IPS-15b (cell line): ENCODE results near the gene CALN1.

Experiments
- H3K27me3 ChIP-seq: one replicate; pipeline ENCODE4 v1.6.1; 2013; ENCODE audit warnings: low read length; ENCODE audit not compliant: control insufficient read depth, insufficient read depth
- H3K36me3 ChIP-seq: one replicate; pipeline ENCODE4 v1.6.1; 2013; ENCODE audit warnings: low read length; ENCODE audit not compliant: control insufficient read depth, insufficient read depth
- H3K4me1 ChIP-seq: one replicate; pipeline ENCODE4 v1.6.1; 2013; ENCODE audit warnings: mild to moderate bottlenecking, low read length; ENCODE audit not compliant: control insufficient read depth, insufficient read depth
- H3K4me3 ChIP-seq: one replicate; pipeline ENCODE4 v1.5.1; 2013; ENCODE audit warnings: low read depth, low read length
- H3K9ac ChIP-seq: one replicate; pipeline ENCODE4 v1.6.1; 2013; ENCODE audit warnings: low read depth, mild to moderate bottlenecking, low read length
- H3K9me3 ChIP-seq: one replicate; pipeline ENCODE4 v1.6.1; 2013; ENCODE audit warnings: mild to moderate bottlenecking, low read length; ENCODE audit not compliant: control insufficient read depth, insufficient read depth

The CALN1 gene

GRCh38 chr7:72023926-72024325, 388.2 kb downstream of the CALN1 start:
- no peak overlapping the region for H3K9ac ChIP-seq
- no peaks in the 10 kb centered on the region for H3K36me3 ChIP-seq
- H3K9me3 ChIP-seq, result no peaks in the 10 kb centered on the region
- H3K4me1 ChIP-seq, result no peaks in the 10 kb centered on the region
- no peak overlapping the region for H3K4me3 ChIP-seq
- H3K27me3 ChIP-seq, result no peaks in the 10 kb centered on the region

- no peak overlapping the region for H3K9ac ChIP-seq
- no peak overlapping the region for H3K4me3 ChIP-seq
- no peaks in the 10 kb centered on the region for H3K27me3 ChIP-seq
These were observed 390.4 kb downstream of the CALN1 start for GRCh38 chr7:72021716-72022115.

GRCh38 chr7:72020311-72020710, 391.8 kb downstream of the CALN1 start:
- Histone ChIP-seq H3K9ac (no peak overlapping the region), H3K4me3 (no peak overlapping the region), H3K36me3 (no peaks in the 10 kb centered on the region), H3K4me1 (no peaks in the 10 kb centered on the region), H3K9me3 (no peaks in the 10 kb centered on the region), H3K27me3 (no peaks in the 10 kb centered on the region)

More at GRCh38 chr7:72021716-72022115, 390.4 kb downstream of the CALN1 start:
- H3K4me1 ChIP-seq, result no peaks in the 10 kb centered on the region
- no peaks in the 10 kb centered on the region for H3K9me3 ChIP-seq
- H3K36me3 ChIP-seq, result no peaks in the 10 kb centered on the region

- Histone ChIP-seq H3K27me3 (no peaks in the 10 kb centered on the region), H3K9ac (no peak overlapping the region), H3K36me3 (no peaks in the 10 kb centered on the region), H3K4me1 (no peaks in the 10 kb centered on the region), H3K9me3 (no peaks in the 10 kb centered on the region), H3K4me3 (no peak overlapping the region)
These were observed 392.7 kb downstream of the CALN1 start for GRCh38 chr7:72019436-72019835.

- no peak overlapping the region for H3K4me3 ChIP-seq
- no peak overlapping the region for H3K9ac ChIP-seq
- H3K27me3 ChIP-seq, result no peaks in the 10 kb centered on the region
- no peaks in the 10 kb centered on the region for H3K9me3 ChIP-seq
- no peaks in the 10 kb centered on the region for H3K36me3 ChIP-seq
- H3K4me1 ChIP-seq, result no peaks in the 10 kb centered on the region
These were observed 394.4 kb downstream of the CALN1 start for GRCh38 chr7:72017756-72018155.

- H3K36me3 ChIP-seq, result no peaks in the 10 kb centered on the region
- no peaks in the 10 kb centered on the region for H3K9me3 ChIP-seq
- no peak overlapping the region for H3K4me3 ChIP-seq
- no peak overlapping the region for H3K9ac ChIP-seq
- H3K27me3 ChIP-seq, result no peaks in the 10 kb centered on the region
- no peaks in the 10 kb centered on the region for H3K4me1 ChIP-seq
These were observed 395.6 kb downstream of the CALN1 start for GRCh38 chr7:72016574-72016973.

GRCh38 chr7:72015136-72015535, 397.0 kb downstream of the CALN1 start:
- Histone ChIP-seq H3K9ac (no peak overlapping the region), H3K36me3 (no peaks in the 10 kb centered on the region), H3K4me1 (no peaks in the 10 kb centered on the region), H3K9me3 (no peaks in the 10 kb centered on the region), H3K4me3 (no peak overlapping the region), H3K27me3 (no peaks in the 10 kb centered on the region)

- no peaks in the 10 kb centered on the region for H3K9me3 ChIP-seq
- H3K9ac ChIP-seq, result no peak overlapping the region
- H3K36me3 ChIP-seq, result no peaks in the 10 kb centered on the region
- no peaks in the 10 kb centered on the region for H3K4me1 ChIP-seq
- no peaks in the 10 kb centered on the region for H3K27me3 ChIP-seq
- H3K4me3 ChIP-seq, result no peak overlapping the region
These were observed 405.1 kb downstream of the CALN1 start for GRCh38 chr7:72007018-72007417.

- Histone ChIP-seq H3K9ac (no peak overlapping the region), H3K36me3 (no peaks in the 10 kb centered on the region), H3K4me3 (no peak overlapping the region), H3K9me3 (no peaks in the 10 kb centered on the region), H3K27me3 (no peaks in the 10 kb centered on the region), H3K4me1 (no peaks in the 10 kb centered on the region)
These were observed 408.9 kb downstream of the CALN1 start for GRCh38 chr7:72003236-72003635.

GRCh38 chr7:71996141-71996540, 416.0 kb downstream of the CALN1 start:
- H3K9me3 ChIP-seq, result no peaks in the 10 kb centered on the region
- H3K9ac ChIP-seq, result no peak overlapping the region
- H3K36me3 ChIP-seq, result no peaks in the 10 kb centered on the region
- no peaks in the 10 kb centered on the region for H3K4me1 ChIP-seq
- H3K27me3 ChIP-seq, result no peaks in the 10 kb centered on the region
- H3K4me3 ChIP-seq, result no peak overlapping the region

- H3K27me3 ChIP-seq, result no peaks in the 10 kb centered on the region
- no peaks in the 10 kb centered on the region for H3K9me3 ChIP-seq
- no peak overlapping the region for H3K4me3 ChIP-seq
- H3K9ac ChIP-seq, result no peak overlapping the region
- H3K36me3 ChIP-seq, result no peaks in the 10 kb centered on the region
- no peaks in the 10 kb centered on the region for H3K4me1 ChIP-seq
These were observed 417.0 kb downstream of the CALN1 start for GRCh38 chr7:71995111-71995510.

GRCh38 chr7:71991586-71991985, 420.6 kb downstream of the CALN1 start:
- H3K36me3 ChIP-seq, result no peaks in the 10 kb centered on the region
- H3K27me3 ChIP-seq, result no peaks in the 10 kb centered on the region
- no peaks in the 10 kb centered on the region for H3K9me3 ChIP-seq
- H3K4me3 ChIP-seq, result no peak overlapping the region
- no peaks in the 10 kb centered on the region for H3K4me1 ChIP-seq
- H3K9ac ChIP-seq, result no peak overlapping the region

GRCh38 chr7:71990138-71990462, 422.0 kb downstream of the CALN1 start:
- no peaks in the 10 kb centered on the region for H3K4me1 ChIP-seq
- no peaks in the 10 kb centered on the region for H3K36me3 ChIP-seq
- H3K4me3 ChIP-seq, result no peak overlapping the region
- H3K9me3 ChIP-seq, result no peaks in the 10 kb centered on the region
- H3K27me3 ChIP-seq, result no peaks in the 10 kb centered on the region
- no peak overlapping the region for H3K9ac ChIP-seq
